Gastrocnemius medialis (tissue), 4 donors: ENCODE results near the gene TINAGL1. TPM values are rescaled to one million over a fixed set of nuclear protein-coding genes. Genes with fewer than 3 reads are reported as not detected.

Experiments
- ATAC-seq, 2 donors: fragments of 150-250 bp; one replicate each; pipeline ENCODE4 v1.9.1; 2016
- DNase-seq, 2 donors: peaks; one replicate each; pipeline ENCODE4 v3.0.0-alpha.2; 2019
- H3K27ac ChIP-seq, 4 donors: fragments of 200-600 bp; sonication (generic); 1 replicate in 1 of 4; 2 replicates in 3 of 4; pipeline ENCODE4 v1.5.1; 2016 to 2018; ENCODE audit warnings: mild to moderate bottlenecking in 2 of 4, moderate library complexity in 1 of 4
- H3K27me3 ChIP-seq, 3 donors: fragments of 200-600 bp; sonication (generic) in 2 of 3; 1 replicate in 1 of 3; 2 replicates in 2 of 3; pipeline versions ENCODE4 v1.5.1 to v1.6.0; 2016 to 2019; ENCODE audit warnings: mild to moderate bottlenecking in 1 of 3, moderate library complexity in 1 of 3
- H3K36me3 ChIP-seq, 2 donors: fragments of 200-600 bp; sonication (generic) in 1 of 2; one replicate each; pipeline ENCODE4 v1.5.1; 2017 to 2018
- H3K4me1 ChIP-seq, 2 donors: fragments of 200-600 bp; sonication (generic) in 1 of 2; one replicate each; pipeline ENCODE4 v1.5.1; 2016 to 2017; ENCODE audit warnings: mild to moderate bottlenecking in 2 of 2
- H3K4me3 ChIP-seq, 4 donors: fragments of 200-600 bp; sonication (generic) in 3 of 4; 1 replicate in 1 of 4; 2 replicates in 3 of 4; pipeline ENCODE4 v1.5.1; 2016 to 2019; ENCODE audit warnings: mild to moderate bottlenecking in 2 of 4
- H3K9me3 ChIP-seq, 3 donors: fragments of 200-600 bp; sonication (generic) in 2 of 3; 1 replicate in 1 of 3; 2 replicates in 2 of 3; pipeline ENCODE4 v1.5.1; 2016 to 2019
- CTCF ChIP-seq, 5 experiments: fragments of 450-650 bp in 3 of 5; fragments of 200-600 bp in 2 of 5; sonication (generic) in 2 of 5; IDR thresholded peaks in 4 of 5; conservative IDR thresholded peaks in 1 of 5; 1 replicate in 4 of 5; 2 replicates in 1 of 5; pipeline ENCODE4 v1.5.1; 2016 to 2019; ENCODE audit warnings: antibody characterized with exemption in 5 of 5, mild to moderate bottlenecking in 3 of 5, moderate library complexity in 3 of 5
- POLR2A ChIP-seq, 2 donors: fragments of 450-650 bp; IDR thresholded peaks; one replicate each; pipeline ENCODE4 v1.6.1; 2017; ENCODE audit warnings: antibody characterized with exemption in 2 of 2, mild to moderate bottlenecking in 2 of 2, moderate library complexity in 2 of 2
- in situ Hi-C, 4 donors: fragments of 200-750 bp; cut with MboI; loops; one replicate each; pipeline versions ENCODE4 v1.15.0 to v1.8.0; 2017; ENCODE audit warnings: low sequenced_read_pairs in 4 of 4
- intact Hi-C: fragments of 100-400 bp; cut with DNase I; formaldehyde crosslinking; loops from one replicate; pipeline ENCODE4 v1.15.1; 2023; ENCODE audit warnings: low total_unique reads
- total RNA-seq, 4 donors: library from RNA; depleted of rRNA; stranded (reverse); fragments of >200 nt; gene quantifications; one replicate each; pipeline versions ENCODE4 v1.1.0 to v1.2.3, GENCODE V29; 2016

The TINAGL1 gene
- total RNA-seq, 4 donors from 2014 or later: 50.3 to 120 (median 105) TPM

GRCh38 chr1:31572323-31573104 lies 3.8 kb upstream of the TINAGL1 start:
- in situ Hi-C loops (loop anchor here in 2 of 4 donors (25.0 kb wide), 1 partner anchor 215 kb away; no protein-coding TSS in a partner anchor), intact Hi-C loops (no loop called here)
- ATAC-seq: no peak
- peak overlapping the region; percentile 58 to 77 (median 75) for H3K27ac ChIP-seq
- DNase-seq: no peak
- no peak for TF ChIP-seq POLR2A (IDR thresholded peaks at IDR 0.05)
- H3K27me3 ChIP-seq: no peaks in the 10 kb centered on the region
- peaks cover 0 to 10% of the 10 kb centered on the region in 2 donors for H3K4me1 ChIP-seq
- no peaks in the 10 kb centered on the region for H3K9me3 ChIP-seq
- no peaks in the 10 kb centered on the region for H3K36me3 ChIP-seq
- no peak overlapping the region for H3K4me3 ChIP-seq

- in situ Hi-C loops (loop anchor here in 2 of 4 donors (25.0 kb wide), 1 partner anchor 214 kb away; no protein-coding TSS in a partner anchor), intact Hi-C loops (no loop called here)
- ATAC-seq (no peak), DNase-seq (no peak)
- no peaks in the 10 kb centered on the region for H3K9me3 ChIP-seq
- TF ChIP-seq POLR2A (IDR thresholded peaks at IDR 0.05) (no peak), CTCF (IDR thresholded peaks at IDR 0.05 in 4 of 5, conservative IDR thresholded peaks at IDR 0.05 in 1 of 5) (no peak)
- no peak overlapping the region for H3K4me3 ChIP-seq
- peak overlapping the region; percentile 58 to 77 (median 75) for H3K27ac ChIP-seq
- no peaks in the 10 kb centered on the region for H3K36me3 ChIP-seq
- no peaks in the 10 kb centered on the region for H3K27me3 ChIP-seq
- H3K4me1 ChIP-seq: peaks cover 0 to 10% of the 10 kb centered on the region in 2 donors
These were observed 3.1 kb upstream of the TINAGL1 start for GRCh38 chr1:31573261-31573660.

- ATAC-seq: no peak
- H3K4me1 ChIP-seq: peaks cover 0 to 10% of the 10 kb centered on the region in 2 donors
- no peak for TF ChIP-seq CTCF (IDR thresholded peaks at IDR 0.05 in 4 of 5, conservative IDR thresholded peaks at IDR 0.05 in 1 of 5)
- no peak for TF ChIP-seq POLR2A (IDR thresholded peaks at IDR 0.05)
- no peaks in the 10 kb centered on the region for H3K36me3 ChIP-seq
- intact Hi-C loops (no loop called here), in situ Hi-C loops (loop anchor here in 2 of 4 donors (25.0 kb wide), 1 partner anchor 212 kb away; no protein-coding TSS in a partner anchor)
- H3K9me3 ChIP-seq: no peaks in the 10 kb centered on the region
- H3K27ac ChIP-seq: peak overlapping the region; percentile 1 to 83 (median 76)
- no peak for DNase-seq
- H3K4me3 ChIP-seq: peak overlapping the region in 1 of 4 donors; percentile 67
- H3K27me3 ChIP-seq: no peaks in the 10 kb centered on the region
These were observed 1.5 kb upstream of the TINAGL1 start for GRCh38 chr1:31574749-31575368.

GRCh38 chr1:31575369-31576140 lies 760 bp upstream of the TINAGL1 start:
- intact Hi-C loops (no loop called here), in situ Hi-C loops (no loop called here)
- Histone ChIP-seq H3K27me3 (no peaks in the 10 kb centered on the region), H3K27ac (peak overlapping the region; percentile 1 to 83 (median 76)), H3K4me3 (peak overlapping the region; percentile 54 to 67 (median 57)), H3K36me3 (no peaks in the 10 kb centered on the region), H3K9me3 (no peaks in the 10 kb centered on the region), H3K4me1 (peaks cover 0 to 10% of the 10 kb centered on the region in 2 donors)
- TF ChIP-seq POLR2A (IDR thresholded peaks at IDR 0.05): no peak
- no peak for TF ChIP-seq CTCF (IDR thresholded peaks at IDR 0.05 in 4 of 5, conservative IDR thresholded peaks at IDR 0.05 in 1 of 5)
- DNase-seq: no peak
- ATAC-seq: no peak
